Activated CD8-positive, alpha-beta T cell treated with anti-CD3 and anti-CD28 coated beads for 36 hours (primary cell): ENCODE data around the gene NFIA. TPM values are rescaled to one million over a fixed set of nuclear protein-coding genes. Genes with fewer than 3 reads are reported as not detected.

Experiments used
- ATAC-seq: fragments of 200-7000 bp; cut with Tn5 transposase; one replicate; pipeline ENCODE4 v1.10.0; 2021; ENCODE audit warnings: mild to moderate bottlenecking, moderate library complexity
- CTCF ChIA-PET: fragments of 350-600 bp; sonication (Branson Sonifier 250); formaldehyde crosslinking; loops from one replicate; lab custom pipeline; 2021; ENCODE audit warnings: antibody characterized with exemption; lab: Charles Lee
- POLR2A ChIA-PET: fragments of 350-600 bp; sonication (Branson Sonifier 250); formaldehyde crosslinking; loops from one replicate; lab custom pipeline; 2021; ENCODE audit warnings: antibody characterized with exemption; lab: Charles Lee
- DNase-seq: peaks from one replicate; pipeline ENCODE4 v3.0.0-alpha.2; 2020
- H3K27ac Mint-ChIP-seq: one replicate; pipeline ENCODE4 v1.8.0; 2021; ENCODE audit warnings: mild to moderate bottlenecking, mixed read lengths
- H3K27me3 Mint-ChIP-seq: one replicate; pipeline ENCODE4 v1.8.0; 2021; ENCODE audit warnings: mixed read lengths
- H3K36me3 Mint-ChIP-seq: one replicate; pipeline ENCODE4 v1.8.0; 2021; ENCODE audit warnings: low read depth, mixed read lengths
- H3K4me1 Mint-ChIP-seq: one replicate; pipeline ENCODE4 v1.8.0; 2021; ENCODE audit warnings: low read depth, mixed read lengths
- H3K4me3 Mint-ChIP-seq: one replicate; pipeline ENCODE4 v1.8.0; 2021; ENCODE audit warnings: mild to moderate bottlenecking, moderate library complexity, mixed read lengths
- H3K9me3 Mint-ChIP-seq: one replicate; pipeline ENCODE4 v1.8.0; 2021; ENCODE audit warnings: mixed read lengths
- intact Hi-C: fragments of 100-400 bp; cut with micrococcal nuclease; formaldehyde crosslinking; loops from one replicate; pipeline ENCODE4 v1.10.0; 2022
- total RNA-seq, 2 experiments: library from RNA; stranded (reverse); gene quantifications; one replicate each; pipeline ENCODE4 v1.2.3, GENCODE V29; 2021
- TF ChIP-seq, protein P1 (sequence below): fragments of 200-600 bp; IDR thresholded peaks from one replicate; pipeline ENCODE4 v1.8.0; 2022; ENCODE audit warnings: antibody characterized with exemption, mild to moderate bottlenecking

The NFIA gene
- total RNA-seq, 2 experiments from 2014 or later: 1.9 to 2.4 TPM

DNA sequence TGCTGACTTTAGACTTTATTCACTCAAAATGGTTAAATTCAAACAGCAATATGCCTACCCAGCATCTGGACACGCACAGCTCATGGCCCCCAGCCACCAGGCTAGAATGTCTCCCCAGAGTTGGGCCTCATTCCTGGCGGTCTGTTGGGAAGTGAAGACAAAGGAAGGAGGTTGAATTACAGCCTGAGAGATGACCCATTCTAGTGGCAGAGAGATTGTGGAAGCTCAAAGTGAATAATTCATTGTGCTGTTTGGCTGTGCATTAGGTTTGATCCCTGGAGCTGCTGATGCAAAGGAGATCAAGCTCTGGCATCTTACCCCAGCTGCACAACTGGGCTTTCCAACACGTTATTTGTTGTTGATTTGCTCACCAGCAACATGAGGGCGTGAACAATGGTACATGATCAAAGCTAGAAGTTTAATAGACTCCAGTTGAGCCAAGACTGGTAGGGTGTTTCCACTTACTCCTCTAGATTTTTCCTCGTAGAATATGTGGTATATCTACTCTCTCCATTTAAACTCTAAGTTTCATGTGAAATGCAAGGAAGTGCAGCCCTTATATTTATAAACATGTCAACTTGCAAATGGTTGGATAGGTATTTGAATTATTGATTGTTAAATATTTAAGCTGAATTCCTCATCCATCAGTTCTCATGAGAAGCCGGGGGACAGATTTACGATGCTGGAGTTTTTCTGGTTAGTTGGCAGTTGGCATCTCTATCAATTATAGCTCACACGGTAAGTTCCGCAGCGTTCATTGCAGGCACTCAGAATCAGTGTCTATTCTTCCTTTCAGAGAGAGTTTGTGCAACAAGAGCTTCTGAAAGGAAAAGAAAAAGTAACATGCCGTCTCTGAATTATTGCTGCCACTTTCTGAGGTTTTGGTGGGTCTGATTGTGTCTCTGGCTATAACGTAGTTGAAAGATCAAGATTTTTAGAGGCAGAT is 419.9 kb downstream of the NFIA start:
- Mint-ChIP-seq H3K27ac (no peak overlapping the region), H3K27me3 (no peaks in the 10 kb centered on the region), H3K9me3 (no peaks in the 10 kb centered on the region), H3K4me1 (no peaks in the 10 kb centered on the region), H3K4me3 (no peak overlapping the region), H3K36me3 (no peaks in the 10 kb centered on the region)
- ATAC-seq (no peak), DNase-seq (no peak)
- ChIA-PET CTCF (interaction anchor here (0.7 to 1.6 kb wide), 3 partner anchors 12 to 459 kb away, joined by 3 to 5 read pairs (median 4); no protein-coding TSS in a partner anchor), POLR2A (interaction anchor here (0.7 kb wide), 1 partner anchor 11 kb away, joined by 4 read pairs; no protein-coding TSS in a partner anchor)
- intact Hi-C loops: no loop called here
- TF ChIP-seq, protein P1, sequence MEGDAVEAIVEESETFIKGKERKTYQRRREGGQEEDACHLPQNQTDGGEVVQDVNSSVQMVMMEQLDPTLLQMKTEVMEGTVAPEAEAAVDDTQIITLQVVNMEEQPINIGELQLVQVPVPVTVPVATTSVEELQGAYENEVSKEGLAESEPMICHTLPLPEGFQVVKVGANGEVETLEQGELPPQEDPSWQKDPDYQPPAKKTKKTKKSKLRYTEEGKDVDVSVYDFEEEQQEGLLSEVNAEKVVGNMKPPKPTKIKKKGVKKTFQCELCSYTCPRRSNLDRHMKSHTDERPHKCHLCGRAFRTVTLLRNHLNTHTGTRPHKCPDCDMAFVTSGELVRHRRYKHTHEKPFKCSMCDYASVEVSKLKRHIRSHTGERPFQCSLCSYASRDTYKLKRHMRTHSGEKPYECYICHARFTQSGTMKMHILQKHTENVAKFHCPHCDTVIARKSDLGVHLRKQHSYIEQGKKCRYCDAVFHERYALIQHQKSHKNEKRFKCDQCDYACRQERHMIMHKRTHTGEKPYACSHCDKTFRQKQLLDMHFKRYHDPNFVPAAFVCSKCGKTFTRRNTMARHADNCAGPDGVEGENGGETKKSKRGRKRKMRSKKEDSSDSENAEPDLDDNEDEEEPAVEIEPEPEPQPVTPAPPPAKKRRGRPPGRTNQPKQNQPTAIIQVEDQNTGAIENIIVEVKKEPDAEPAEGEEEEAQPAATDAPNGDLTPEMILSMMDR: no peak

DNA sequence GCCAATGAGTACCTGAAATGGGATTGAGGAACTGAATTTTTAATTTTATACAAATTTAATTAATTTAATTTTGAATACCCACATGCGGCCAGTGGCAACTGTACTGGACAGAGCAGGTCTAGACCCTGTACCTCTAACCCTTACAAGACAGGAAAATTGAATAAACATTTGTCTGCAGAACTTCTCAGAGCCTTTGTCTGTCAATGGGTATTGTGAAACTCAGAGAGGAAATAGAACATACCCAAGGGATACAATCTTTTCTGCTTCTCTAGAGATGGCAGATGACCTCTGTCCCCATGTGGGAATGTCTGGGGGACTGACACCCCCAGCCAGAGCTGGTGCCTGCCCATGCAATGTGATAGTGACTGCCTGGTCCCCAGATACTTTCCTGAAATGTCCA is 421.9 kb downstream of the NFIA start:
- Mint-ChIP-seq H3K27ac (no peak overlapping the region), H3K9me3 (no peaks in the 10 kb centered on the region)

DNA sequence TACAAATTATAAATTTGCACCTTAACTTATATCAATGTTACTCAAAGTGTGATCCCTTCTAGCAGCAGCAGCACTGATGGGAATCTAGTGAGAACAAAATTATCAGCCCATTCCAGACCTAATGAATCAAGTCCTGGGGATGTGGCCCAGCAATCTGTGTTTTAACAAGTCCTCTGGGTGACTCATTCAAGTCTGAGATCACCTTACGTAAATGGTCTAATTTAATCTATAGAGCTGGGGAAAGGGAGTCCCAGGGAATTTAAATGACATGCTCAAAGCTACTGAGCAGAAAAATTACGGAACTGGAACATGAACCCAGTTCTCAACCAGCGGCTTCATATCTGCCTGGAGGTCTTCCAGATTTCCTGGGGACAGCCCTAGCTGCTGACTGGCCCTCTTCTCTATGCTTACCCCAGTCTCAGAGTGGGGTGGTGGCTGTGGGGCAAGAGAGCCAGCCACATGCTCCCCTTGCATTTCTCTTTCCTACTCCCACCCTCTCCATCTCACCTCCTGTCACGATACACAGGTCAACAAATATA is 422.6 kb downstream of the NFIA start:
- ChIA-PET POLR2A (interaction anchor here (0.5 kb wide), 1 partner anchor 516 kb away, joined by 4 read pairs; no protein-coding TSS in a partner anchor), CTCF (no interaction called here)
- Mint-ChIP-seq H3K4me1 (no peaks in the 10 kb centered on the region), H3K9me3 (no peaks in the 10 kb centered on the region), H3K36me3 (no peaks in the 10 kb centered on the region), H3K27me3 (no peaks in the 10 kb centered on the region), H3K4me3 (no peak overlapping the region), H3K27ac (no peak overlapping the region)
- DNase-seq (no peak), ATAC-seq (no peak)
- TF ChIP-seq, protein P1: no peak
- intact Hi-C loops: no loop called here

More for the DNA sequence above, 421.9 kb downstream of the NFIA start:
- Mint-ChIP-seq H3K27me3 (no peaks in the 10 kb centered on the region), H3K4me1 (no peaks in the 10 kb centered on the region), H3K36me3 (no peaks in the 10 kb centered on the region), H3K4me3 (no peak overlapping the region)
- ChIA-PET CTCF (no interaction called here), POLR2A (no interaction called here)
- TF ChIP-seq, protein P1: no peak
- DNase-seq: no peak
- intact Hi-C loops: no loop called here
- no peak for ATAC-seq

DNA sequence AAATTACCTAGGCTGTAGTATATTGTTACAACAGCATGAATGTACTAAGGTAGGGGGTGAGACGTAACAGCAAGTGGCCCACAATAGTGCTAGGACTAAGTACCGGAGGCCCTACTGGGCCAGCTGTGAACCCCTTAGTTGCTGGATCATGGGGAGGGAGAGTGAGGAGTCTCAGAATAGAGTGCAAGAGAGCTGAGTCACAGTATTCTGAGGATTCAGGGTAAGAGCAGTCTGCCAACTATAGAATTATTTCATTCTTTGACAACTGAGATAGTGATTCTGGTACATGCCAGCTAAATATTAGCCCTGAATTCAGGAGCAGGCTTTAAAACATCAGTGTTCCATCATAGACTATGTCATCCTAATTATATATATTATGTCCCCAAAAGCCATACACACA is 423.9 kb downstream of the NFIA start:
- intact Hi-C loops: no loop called here
- Mint-ChIP-seq H3K27me3 (no peaks in the 10 kb centered on the region), H3K9me3 (no peaks in the 10 kb centered on the region), H3K4me3 (no peak overlapping the region), H3K36me3 (no peaks in the 10 kb centered on the region), H3K27ac (no peak overlapping the region), H3K4me1 (no peaks in the 10 kb centered on the region)
- no peak for DNase-seq
- ChIA-PET CTCF (no interaction called here), POLR2A (no interaction called here)
- TF ChIP-seq, protein P1: no peak
- no peak for ATAC-seq
